Stomach (tissue), 4 donors: ENCODE data around the gene RNU7-1.

Experiments used
- CTCF ChIP-seq, 7 experiments: fragments of 450-650 bp in 4 of 7; fragments of 200-600 bp in 3 of 7; sonication (generic) in 3 of 7; IDR thresholded peaks; one replicate each; pipeline ENCODE4 v1.5.1; 2016 to 2019; ENCODE audit warnings: antibody characterized with exemption in 7 of 7, control low read depth in 2 of 7, mild to moderate bottlenecking in 1 of 7
- EP300 ChIP-seq: sonication (generic); formaldehyde crosslinking; IDR thresholded peaks from one replicate; pipeline ENCODE4 v1.6.1; 2017; ENCODE audit warnings: antibody characterized with exemption
- POLR2A ChIP-seq, 4 donors: fragments of 450-650 bp; IDR thresholded peaks; one replicate each; pipeline ENCODE4 v1.6.1; 2016; ENCODE audit warnings: antibody characterized with exemption in 4 of 4, control low read depth in 2 of 4, mild to moderate bottlenecking in 1 of 4, moderate library complexity in 1 of 4
- POLR2AphosphoS5 ChIP-seq, 3 donors: sonication (generic); formaldehyde crosslinking; IDR thresholded peaks; one replicate each; pipeline ENCODE4 v1.6.1; 2016; ENCODE audit warnings: antibody characterized with exemption in 3 of 3

GRCh38 chr12:6921996-6922946 is 21.3 kb upstream of the RNU7-1 start:
- TF ChIP-seq POLR2AphosphoS5 (IDR thresholded peaks at IDR 0.05) (no peak), CTCF (IDR thresholded peaks at IDR 0.05) (no peak), EP300 (no peak), POLR2A (IDR thresholded peaks at IDR 0.05) (no peak)
